ENCODE measurements around the gene ZDHHC11.
A peak's percentile ranks its signal among the peaks of the same experiment; 100 is the strongest.
"Not testable (repeated sequence)": the region's sequence is repeated elsewhere in the genome, so short reads cannot be mapped to it uniquely, and the experiment has no call there.

Gene ZDHHC11

GRCh38 chr5:842402-843221 is 8.2 kb downstream of the ZDHHC11 start:
- not testable (repeated sequence) for DNase-seq

GRCh38 chr5:841531-842401 is 9.0 kb downstream of the ZDHHC11 start:
- not testable (repeated sequence) for DNase-seq

GRCh38 chr5:840974-841435 is 9.8 kb downstream of the ZDHHC11 start:
- not testable (repeated sequence) for DNase-seq

GRCh38 chr5:840118-840973 is 10.4 kb downstream of the ZDHHC11 start:
- DNase-seq = not testable (repeated sequence)

- DNase-seq = not testable (repeated sequence)
These were observed 12.3 kb downstream of the ZDHHC11 start for GRCh38 chr5:838431-838851.

GRCh38 chr5:837621-838121 is 13.1 kb downstream of the ZDHHC11 start:
- DNase-seq = not testable (repeated sequence)

- not testable (repeated sequence) for DNase-seq
These were observed 14.7 kb downstream of the ZDHHC11 start for GRCh38 chr5:835933-836612.

GRCh38 chr5:834013-834412 is 16.8 kb downstream of the ZDHHC11 start:
- not testable (repeated sequence) for DNase-seq

GRCh38 chr5:828194-828593 is 22.6 kb downstream of the ZDHHC11 start:
- DNase-seq = not testable (repeated sequence)

GRCh38 chr5:825544-825943 is 25.2 kb downstream of the ZDHHC11 start:
- DNase-seq = peak; percentile 14

- DNase-seq = no peak
These were observed 29.3 kb downstream of the ZDHHC11 start for GRCh38 chr5:821504-821903.

- no peak for DNase-seq
These were observed 30.5 kb downstream of the ZDHHC11 start for GRCh38 chr5:820245-820644.

- DNase-seq = no peak
These were observed 31.7 kb downstream of the ZDHHC11 start for GRCh38 chr5:819078-819477.

- DNase-seq = no peak
These were observed 34.6 kb downstream of the ZDHHC11 start for GRCh38 chr5:816176-816575.

GRCh38 chr5:815449-815848 is 35.3 kb downstream of the ZDHHC11 start:
- DNase-seq = no peak

GRCh38 chr5:813575-813974 is 37.2 kb downstream of the ZDHHC11 start:
- DNase-seq = not testable (repeated sequence)

- not testable (repeated sequence) for DNase-seq
These were observed 39.4 kb downstream of the ZDHHC11 start for GRCh38 chr5:811384-811783.

- not testable (repeated sequence) for DNase-seq
These were observed 42.9 kb downstream of the ZDHHC11 start for GRCh38 chr5:807719-808514.

GRCh38 chr5:801472-801871 is 49.3 kb downstream of the ZDHHC11 start:
- no peak for DNase-seq

GRCh38 chr5:801055-801454 is 49.7 kb downstream of the ZDHHC11 start:
- not testable (repeated sequence) for DNase-seq
